NCI-H510A treated with DMSO at 0.1 percent for 48 hours (cell line): ENCODE results near the gene SPATA13.
A peak's percentile ranks its signal among the peaks of the same experiment; 100 is the strongest.

Experiments
- DNase-seq: peaks from one replicate; lab custom pipeline; 2025; lab: John Stamatoyannopoulos, UW

Gene SPATA13

DNA sequence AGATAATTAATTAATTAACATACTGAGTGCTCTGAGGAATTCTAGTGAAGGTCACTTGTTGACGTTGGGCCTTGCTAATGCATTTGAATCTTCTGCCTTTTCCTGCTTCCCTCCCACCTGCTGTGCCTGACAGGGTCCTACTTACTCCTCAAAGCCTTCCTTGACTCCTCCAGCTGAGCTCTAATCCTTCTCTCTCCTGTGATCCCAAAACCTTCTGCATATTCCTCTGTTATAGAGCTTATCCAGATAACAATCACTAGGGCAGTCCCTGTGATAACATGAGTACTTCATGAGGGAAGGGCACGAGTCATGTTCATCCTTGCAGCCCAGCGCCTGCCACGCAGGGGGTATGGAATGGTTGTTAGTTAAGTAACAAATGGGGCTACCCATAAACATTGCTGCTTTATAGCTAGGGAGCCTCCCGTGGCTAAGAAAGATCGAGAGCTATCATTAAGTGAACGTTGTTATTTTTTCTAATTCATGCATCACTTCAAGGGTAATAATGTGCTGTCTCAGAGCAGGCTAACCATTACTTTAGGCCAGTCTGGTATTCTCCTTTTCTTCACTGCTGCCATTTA, 19.1 kb upstream of the SPATA13 start:
- no peak for DNase-seq

DNA sequence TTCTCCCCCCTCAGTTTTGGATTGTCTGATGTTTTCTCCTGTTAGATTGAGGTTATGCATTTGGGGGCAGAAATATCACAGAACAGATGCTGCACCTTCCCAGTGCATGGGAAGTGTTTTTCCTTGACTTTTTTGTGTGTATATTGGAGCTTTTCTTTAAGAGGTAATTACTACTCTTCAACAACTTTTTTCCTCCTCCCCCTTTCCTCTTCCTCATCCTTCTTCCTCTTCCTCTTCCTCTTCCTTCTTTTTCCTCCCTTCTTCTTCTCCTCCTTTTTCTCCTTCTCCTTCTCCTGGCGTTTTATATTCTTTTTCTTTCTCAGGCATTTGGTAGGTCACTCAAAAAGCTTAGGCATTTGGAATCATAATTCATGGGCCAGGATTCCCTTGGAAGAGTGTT, 18.1 kb upstream of the SPATA13 start:
- no peak for DNase-seq

DNA sequence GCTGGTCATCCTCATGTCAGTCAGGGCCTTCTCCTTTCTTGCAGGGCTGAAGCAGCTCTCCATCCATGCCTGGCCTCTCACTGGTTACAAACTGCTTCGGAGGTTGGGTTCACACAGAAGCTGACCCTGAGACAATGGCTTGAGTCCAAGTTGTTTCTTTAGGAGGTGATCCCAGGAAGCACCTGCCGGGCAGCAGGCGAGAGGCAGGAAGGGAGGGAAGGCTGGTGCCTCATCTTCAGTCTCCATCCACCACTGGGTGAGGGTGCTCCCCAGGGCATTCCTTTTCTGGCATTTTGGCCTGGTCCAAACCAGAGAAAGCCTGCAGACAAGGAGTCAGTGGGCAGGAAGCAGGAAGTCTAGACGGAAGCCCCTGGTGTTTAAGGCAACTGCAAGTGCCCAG, 17.6 kb upstream of the SPATA13 start:
- no peak for DNase-seq

DNA sequence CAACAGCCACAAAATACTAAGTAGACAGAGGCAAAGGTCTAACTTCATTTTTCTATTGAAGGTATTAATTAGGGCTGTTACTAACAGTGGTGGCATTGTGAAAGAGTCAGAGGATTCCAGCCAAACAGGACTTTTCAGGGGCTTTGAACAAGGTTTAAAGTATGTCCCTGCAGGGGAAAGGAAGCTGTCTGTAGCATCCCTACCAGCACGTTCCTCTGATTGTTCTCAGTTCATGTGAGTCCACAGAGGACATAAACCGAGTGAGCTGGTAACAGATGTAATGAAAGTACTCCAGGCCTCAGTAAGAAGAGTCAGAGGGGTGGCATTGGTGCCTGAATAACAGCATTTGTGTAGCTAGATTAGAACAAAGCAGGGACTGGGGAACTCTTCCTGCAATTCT, 15.3 kb upstream of the SPATA13 start:
- no peak for DNase-seq

DNA sequence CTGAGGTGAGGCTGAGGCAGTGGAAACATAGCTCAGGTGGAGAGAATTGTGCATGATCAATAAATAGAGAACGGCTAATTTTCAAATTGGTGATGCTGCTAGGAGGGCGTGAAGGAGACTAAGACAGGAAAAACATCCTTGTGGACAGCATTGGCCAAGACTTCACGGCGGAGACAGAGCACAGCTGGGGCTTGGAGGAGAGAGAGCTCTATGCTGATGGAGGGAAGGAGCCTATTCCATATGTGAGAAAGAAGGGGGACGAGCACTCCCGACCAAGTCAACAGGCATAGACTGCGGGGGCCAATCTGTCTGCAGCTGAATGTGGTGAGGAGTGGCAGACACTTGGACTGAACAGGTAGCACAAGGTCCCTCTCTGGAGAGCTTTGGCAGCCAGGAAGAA, 14.8 kb upstream of the SPATA13 start:
- DNase-seq = no peak

DNA sequence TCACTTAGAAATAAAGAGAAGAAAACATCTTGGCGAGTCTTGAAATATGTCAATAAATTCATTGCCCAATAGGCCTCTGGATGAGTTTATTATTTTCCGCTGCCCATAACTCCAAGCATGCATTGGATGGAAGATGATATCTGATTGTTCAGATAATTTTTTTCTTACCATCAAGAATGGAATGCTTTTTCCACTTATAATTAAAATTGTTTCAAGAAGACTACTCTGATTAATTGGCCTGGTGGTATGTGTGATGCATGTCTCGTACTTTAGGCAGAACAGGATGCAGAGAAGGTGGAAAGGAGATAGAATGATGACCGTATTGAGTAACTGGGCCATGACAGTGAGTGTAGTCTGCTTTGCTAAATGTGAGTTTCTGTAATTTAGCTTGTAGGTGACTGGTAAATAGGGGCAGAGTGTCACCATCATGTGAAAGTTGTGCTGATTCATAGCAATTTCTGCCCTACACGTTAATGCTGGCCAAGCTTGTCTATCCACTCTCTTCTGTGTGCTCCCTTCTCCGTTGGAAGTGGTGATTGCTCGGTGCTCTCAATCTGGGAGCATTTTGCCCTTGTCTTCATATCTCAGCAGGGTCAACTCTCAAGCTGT, 13.5 kb upstream of the SPATA13 start:
- no peak for DNase-seq

DNA sequence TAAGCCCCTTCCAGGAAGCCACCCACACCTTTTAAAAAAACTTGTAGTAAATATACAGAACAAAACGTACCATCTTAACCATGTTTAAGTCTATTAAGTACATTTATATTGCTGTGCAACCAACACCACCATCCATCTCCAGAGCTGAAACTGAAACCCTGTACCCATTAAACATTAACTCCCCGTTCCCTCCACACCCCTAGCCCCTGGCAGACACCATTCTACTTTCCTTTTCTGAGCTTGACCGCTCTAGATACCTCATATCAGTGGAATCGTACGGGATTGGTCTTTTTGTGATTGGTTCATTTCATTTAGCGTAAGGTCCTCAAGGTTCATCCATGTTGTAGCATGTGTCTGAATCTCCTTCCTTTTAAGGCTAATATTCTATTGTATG, 13.0 kb upstream of the SPATA13 start:
- no peak for DNase-seq

DNA sequence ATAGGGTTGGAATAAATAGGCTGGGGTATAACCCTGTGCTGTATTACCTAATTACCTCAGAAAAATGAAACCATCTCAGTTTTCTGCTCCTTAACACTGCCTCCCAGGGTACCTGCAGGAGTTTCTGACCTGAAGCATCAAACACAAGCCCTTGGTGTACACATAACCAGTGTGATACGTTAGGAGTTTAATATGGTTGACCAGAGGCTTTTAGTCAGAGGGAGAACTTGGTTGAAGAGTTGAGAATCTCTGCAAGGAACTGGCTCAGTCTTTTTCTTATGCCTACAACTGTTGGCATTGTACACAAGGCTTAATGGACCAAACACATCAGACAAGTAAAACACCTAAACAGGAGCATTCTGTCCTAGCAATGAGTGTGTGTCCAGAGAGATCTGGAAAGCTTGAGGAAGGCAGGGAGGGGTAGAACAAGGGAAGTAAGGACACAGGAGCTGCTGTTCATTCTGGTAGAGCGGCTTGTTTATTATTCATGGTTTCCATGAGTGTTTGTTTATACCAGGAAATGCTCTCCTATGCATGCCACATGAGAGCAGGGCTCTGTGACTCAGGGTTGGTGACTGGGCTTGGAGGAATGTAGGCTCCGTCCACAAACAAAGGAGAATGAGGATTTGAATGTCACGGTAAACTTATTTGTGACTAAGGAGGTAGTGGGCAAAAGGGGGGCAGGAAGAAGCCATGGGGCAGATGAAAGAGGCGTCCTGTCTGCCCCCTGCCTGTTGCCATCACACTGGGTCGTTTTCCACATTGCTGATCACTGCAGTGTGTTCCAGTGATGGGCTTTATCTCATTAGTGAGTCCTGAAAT, 11.9 kb upstream of the SPATA13 start:
- DNase-seq = peak; percentile 20

DNA sequence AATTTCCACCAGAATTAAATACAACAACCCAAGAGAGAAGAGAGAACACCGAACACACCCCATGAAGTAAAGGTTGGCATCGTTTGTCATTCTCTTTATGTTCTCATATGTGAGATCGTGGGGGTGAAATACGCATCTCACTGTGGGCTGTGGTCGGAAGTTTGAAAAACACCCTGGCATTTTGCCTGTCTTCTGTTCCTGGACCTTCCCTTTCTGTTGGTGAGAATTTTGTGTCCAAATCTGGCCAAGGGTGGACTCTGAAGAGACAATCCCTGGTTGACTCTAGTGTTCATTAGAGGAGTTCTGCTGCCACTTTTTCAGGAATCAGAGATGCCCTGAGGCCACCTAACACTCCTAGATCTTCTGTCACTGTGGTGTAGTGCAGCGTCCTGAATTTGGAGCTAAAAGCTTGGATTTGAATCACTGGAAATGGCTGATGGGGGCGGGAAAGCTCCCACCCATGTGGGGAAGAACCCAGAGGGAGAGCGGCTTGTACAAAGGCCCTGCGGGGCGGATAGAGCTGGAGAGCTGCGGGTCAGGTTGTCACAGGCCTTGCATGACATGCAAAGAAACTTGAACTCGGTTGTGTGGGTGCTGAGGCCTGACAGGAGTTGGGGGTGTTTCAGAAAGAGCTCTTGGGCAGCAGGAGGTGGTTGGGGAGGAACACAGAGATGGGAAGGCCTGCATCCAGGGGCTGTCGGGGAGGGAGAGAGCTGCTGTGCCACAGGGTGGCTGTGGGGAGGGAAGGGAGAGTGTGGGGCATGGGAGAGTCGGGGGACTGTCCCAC, 11.1 kb upstream of the SPATA13 start:
- no peak for DNase-seq

DNA sequence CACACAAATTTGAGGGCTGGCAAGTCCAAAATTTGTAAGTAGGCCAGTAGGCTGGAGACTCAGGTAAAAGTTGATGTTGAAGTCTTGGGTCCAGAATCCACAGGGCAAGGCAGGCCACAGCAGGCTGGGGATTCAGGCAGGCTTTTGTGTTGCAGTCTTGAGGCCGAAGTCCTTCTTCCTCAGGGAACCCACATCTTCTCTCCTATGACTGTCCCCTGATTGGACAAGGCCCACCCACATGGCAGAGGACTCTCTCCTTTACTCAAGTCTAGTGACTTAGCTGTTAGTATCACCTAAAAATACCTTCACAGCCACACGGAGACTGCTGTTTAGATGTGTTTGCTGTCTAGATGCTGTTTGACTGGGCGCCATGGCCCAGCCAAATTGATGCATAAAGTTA, 9.9 kb upstream of the SPATA13 start:
- no peak for DNase-seq

DNA sequence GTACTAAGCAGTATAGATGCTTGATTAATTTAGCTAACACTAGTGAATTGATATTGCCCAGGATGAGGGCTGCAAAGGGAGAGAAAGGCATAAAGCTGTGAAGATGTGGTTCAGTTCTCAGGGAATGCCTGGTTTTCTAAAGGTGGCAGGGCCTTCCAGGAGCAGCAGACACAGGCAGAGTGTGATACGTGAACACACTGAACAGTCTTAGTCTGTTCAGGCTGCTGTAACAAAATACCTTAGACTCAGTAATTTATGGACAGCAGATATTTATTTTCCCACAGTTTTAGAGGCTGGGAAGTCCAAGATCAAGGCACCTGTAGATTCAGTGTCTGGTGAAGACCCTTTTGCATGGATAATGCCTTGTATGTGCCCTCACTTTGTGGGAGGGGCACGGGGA, 8.7 kb upstream of the SPATA13 start:
- no peak for DNase-seq

DNA sequence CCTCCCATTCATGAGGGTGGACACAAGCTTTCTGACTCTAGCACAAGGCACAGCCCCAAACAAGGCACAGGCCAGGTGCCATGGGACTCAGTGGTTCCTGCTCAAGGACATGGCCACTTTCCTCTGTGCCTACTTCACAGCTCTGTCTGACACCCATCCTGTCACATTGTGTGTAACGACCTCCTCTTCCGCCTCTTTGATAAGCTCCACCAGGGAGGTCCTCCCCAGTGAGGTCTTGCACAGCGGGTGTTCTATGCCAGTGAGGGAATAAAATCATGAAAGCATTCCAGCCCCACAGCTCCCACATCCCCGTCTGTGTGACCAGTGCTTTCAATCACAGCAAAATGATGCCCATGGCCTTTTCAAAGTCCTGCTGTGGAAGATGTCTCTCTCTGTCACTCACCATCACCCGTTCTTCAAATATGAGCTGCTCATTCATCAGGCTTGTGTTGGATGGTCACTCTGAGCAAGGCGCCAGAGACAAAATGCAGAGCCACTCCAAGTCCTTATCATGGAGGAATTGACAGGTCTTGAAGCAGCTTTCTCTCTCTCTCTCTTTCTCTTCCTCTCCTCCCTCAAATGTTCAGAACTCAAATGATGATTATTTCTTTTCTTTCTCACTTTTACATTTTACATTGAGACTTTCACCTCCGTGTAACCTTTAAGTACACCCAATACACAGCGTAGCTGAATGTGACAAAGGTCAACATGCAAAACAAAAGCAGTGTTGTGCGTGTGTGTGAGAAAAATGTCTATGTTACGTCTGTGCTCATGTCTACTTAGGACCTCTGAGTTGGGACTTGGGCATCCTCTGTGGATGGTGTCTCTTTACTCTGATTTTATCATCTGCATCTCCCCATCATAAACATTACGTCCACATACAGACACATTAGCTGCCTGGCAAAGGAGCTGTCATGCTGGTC, 8.0 kb upstream of the SPATA13 start:
- DNase-seq = no peak

DNA sequence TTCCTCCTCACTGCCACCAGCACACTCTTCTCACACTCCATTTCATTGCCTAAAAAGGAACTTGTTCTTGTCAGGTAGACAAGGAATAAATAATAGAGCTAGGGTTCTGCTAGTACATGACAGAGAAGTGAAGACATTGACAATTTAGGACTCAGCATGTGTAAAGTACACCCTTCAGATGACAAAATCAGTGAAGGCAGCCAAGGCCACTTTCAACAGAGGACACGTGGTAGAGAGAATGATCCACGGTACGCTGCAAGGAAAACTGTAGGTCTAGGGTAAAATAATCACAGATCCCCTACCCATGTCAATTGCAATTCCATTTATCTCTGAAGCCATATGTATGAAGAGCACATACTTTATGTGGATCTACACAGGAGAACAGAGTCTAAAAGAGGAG, 7.2 kb upstream of the SPATA13 start:
- DNase-seq = no peak

DNA sequence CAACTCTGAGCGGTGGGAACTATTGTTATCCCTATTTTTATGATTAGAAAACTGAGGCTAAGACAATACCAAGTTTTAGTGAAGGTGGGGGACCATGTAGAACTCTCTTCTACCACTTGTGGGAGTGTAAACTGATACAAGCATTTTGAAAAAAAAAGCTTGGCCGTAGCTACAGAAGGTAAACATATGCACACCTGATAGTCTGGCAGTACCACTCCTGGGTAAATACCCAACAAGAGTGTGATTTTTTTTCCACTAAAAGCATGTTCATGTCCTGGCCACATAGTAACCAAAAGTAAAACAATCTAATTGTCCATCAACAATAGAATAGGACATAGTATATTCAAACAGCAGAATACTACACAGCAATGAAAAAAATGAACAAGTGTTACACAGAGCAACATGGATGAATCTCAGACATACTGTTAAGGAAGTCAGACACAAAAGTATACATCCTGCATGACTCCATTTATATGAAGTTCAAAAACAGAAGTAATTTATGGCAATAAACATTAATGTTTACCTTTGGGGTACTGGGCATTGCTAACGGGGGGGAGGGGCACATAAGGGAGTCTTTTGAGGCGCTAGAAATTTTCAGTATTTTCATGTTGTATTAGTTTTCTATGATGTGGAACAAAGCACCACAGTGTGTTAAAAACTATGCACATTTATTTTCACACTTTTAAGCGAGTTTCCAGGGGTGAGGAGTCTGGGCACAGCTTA, 6.4 kb upstream of the SPATA13 start:
- no peak for DNase-seq

DNA sequence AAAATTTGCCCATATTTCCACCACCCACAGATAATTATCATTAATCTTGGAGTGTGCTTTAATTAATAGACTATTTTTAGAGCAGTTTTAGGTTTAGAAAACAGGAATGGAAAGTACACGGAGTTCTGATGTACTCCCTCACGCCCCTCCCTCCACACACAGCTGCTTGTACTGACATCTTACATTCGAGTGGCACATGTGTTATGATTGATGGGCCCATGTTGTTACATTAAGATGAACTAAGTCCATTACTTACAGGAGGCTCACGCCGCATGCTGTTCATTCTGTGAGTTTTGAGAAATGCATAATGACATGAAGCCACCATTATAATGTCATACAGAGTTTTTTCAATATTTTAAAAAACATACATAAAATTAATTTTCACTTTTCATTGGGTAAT, 1.2 kb upstream of the SPATA13 start:
- no peak for DNase-seq

DNA sequence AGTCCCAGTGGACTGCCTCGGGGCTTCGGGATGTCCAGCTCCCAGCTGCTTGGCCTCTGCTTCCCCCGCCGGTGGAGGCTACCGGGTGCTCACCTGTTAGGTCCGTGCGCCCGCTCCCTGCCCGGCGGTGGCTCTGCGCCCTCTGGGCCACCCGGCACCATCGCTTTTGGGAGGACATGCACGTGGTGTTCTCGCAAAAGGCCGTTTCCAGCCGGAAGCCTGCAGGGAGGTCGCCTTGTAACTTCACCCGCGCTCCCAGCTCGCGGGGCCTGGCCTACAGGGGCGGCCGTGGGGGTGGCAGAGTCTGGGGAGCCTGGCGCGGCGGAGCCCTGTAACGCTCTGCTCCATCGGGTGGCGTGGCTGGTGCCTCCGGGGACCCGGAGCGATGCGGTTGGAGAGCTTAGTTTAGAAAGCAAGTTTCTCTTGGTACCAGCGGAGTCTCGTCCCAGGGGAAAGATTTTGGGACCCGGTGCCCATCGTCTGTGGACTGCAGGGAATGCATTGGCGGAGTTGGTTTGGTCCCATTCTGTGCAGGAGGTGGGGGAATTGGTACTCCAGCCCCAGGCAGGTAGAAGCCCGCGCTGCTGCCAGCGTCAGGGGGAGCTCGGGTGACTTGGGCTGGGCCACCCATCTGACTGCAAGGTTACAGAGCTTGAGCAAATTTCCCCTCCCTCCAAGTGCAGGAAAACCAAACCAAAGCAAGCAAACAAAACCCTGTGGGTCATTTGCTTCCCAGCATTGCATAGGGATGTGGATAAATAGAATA, 673 bp downstream of the SPATA13 start:
- peak; percentile 28 for DNase-seq

DNA sequence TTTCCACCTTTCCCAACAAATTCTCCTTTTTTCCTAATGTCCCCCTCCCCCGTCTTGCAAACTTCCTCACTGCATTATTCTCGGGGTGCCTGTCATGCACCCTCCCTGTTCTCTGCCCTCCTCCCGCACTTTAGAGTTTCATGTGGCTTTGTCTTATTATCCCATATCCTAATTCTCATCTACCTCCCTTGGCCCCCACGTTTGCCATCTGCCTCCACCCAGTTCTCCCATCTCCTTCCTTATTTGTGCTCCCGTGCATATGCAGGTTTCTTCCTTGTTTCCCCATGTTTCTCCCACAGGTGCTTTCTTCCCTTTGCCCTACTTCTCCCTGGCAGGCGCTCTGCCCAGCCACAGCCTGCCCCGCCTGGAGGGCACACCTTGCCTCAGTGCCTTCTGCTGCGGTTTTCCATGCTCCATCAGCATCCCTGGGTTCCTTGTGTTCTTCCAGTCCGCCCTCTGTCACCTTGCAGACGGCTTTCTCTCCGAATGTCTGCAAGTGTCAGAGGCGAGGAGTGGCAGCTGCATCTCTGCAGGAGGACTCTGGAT, 1.5 kb downstream of the SPATA13 start:
- peak; percentile 3 for DNase-seq

DNA sequence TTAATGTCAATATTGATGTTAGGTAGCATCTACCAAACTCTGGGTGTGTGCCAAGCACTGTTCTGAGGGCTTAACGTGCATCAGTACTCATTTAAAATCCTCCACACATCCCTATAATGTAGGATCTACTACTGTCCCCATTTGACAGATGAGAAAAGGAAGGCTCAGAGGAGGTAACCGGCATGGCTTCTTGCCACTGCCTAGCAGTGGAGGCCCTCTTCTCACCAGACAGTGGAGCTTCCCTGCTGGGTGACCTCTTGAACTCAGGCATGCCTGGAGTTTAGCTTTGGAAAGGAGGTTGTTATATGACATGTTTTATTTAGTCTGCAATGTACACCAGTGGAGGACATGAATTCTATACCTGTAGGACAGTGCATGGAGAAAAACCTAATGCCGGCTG, 2.1 kb downstream of the SPATA13 start:
- DNase-seq = no peak

DNA sequence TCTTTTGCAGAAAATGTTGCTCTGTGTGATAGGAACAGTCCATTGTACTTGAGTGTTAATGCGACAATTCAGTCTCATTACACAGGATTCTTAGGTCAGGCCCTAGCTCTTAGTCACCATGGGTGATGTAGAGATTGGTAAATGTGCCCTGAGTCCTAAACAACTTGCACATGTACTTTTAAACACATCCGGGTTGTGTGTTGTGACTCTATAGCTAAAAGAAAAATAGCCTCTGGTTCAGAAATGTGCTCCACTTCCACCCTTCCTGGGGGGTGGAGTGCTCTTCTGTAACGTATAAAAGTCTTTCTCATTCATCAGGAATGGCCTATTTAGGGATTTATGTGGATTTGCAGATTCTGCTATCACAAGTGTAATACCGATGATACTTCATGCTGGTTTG, 5.2 kb downstream of the SPATA13 start:
- DNase-seq = no peak

DNA sequence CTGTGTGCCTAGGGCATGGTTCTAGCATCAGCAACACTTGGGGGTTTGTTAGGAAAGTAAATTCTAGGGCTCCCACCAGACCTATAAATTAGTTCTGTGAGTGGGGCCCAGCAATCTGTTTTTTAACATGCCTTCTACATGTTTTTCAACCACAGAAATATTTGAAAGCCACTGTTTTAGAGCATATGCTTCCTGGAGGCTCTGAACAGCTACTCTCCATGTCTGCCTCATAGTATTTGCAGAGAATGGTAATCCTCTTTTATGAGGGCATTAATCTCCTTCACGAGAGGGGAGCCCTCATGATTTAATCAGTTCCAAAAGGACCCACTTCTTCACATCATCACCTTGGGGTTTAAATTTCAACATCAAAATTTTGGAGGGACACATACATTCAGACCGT, 6.0 kb downstream of the SPATA13 start:
- DNase-seq = no peak
